Breast epithelium (tissue), 4 donors: ENCODE measurements around the gene RABGAP1L. TPM values are rescaled to one million over a fixed set of nuclear protein-coding genes. Genes with fewer than 3 reads are reported as not detected.
"Not testable (repeated sequence)": the region's sequence is repeated elsewhere in the genome, so short reads cannot be mapped to it uniquely, and the experiment has no call there.

Experiments
- DNase-seq, 2 donors: peaks; one replicate each; pipeline ENCODE4 v3.0.0-alpha.2; 2019; ENCODE audit warnings: low spot score in 2 of 2
- H3K27ac ChIP-seq, 2 donors: fragments of 200-600 bp; sonication (generic) in 1 of 2; one replicate each; pipeline ENCODE4 v1.5.1; 2016 to 2019; ENCODE audit warnings: mild to moderate bottlenecking in 1 of 2
- H3K27me3 ChIP-seq, 2 donors: fragments of 200-600 bp; sonication (generic) in 1 of 2; one replicate each; pipeline versions ENCODE4 v1.5.1 to v1.6.0; 2017 to 2019; ENCODE audit warnings: control low read depth in 1 of 2, mild to moderate bottlenecking in 1 of 2
- H3K36me3 ChIP-seq: fragments of 200-600 bp; one replicate; pipeline ENCODE4 v1.5.1; 2019
- H3K4me1 ChIP-seq, 2 donors: fragments of 200-600 bp; sonication (generic); one replicate each; pipeline ENCODE4 v1.5.1; 2016 to 2019; ENCODE audit warnings: control low read depth in 1 of 2
- H3K4me3 ChIP-seq, 3 donors: fragments of 200-600 bp; sonication (generic); 1 replicate in 2 of 3; 2 replicates in 1 of 3; pipeline ENCODE4 v1.5.1; 2016 to 2019; ENCODE audit warnings: mild to moderate bottlenecking in 3 of 3, moderate library complexity in 2 of 3
- H3K9me3 ChIP-seq, 2 donors: fragments of 200-600 bp; sonication (generic) in 1 of 2; one replicate each; pipeline ENCODE4 v1.5.1; 2016 to 2019; ENCODE audit warnings: control low read depth in 1 of 2
- CTCF ChIP-seq, 3 donors: fragments of 450-650 bp; IDR thresholded peaks; one replicate each; pipeline ENCODE4 v1.5.1; 2016 to 2017; ENCODE audit warnings: antibody characterized with exemption in 3 of 3, mild to moderate bottlenecking in 3 of 3, moderate library complexity in 3 of 3
- POLR2A ChIP-seq: fragments of 450-650 bp; IDR thresholded peaks from one replicate; pipeline ENCODE4 v1.6.1; 2016; ENCODE audit warnings: antibody characterized with exemption, mild to moderate bottlenecking, moderate library complexity
- POLR2AphosphoS5 ChIP-seq, 3 donors: sonication (generic); formaldehyde crosslinking; IDR thresholded peaks; one replicate each; pipeline ENCODE4 v1.6.1; 2017; ENCODE audit warnings: antibody characterized with exemption in 3 of 3
- intact Hi-C: fragments of 100-400 bp; cut with DNase I; formaldehyde crosslinking; loops from one replicate; pipeline ENCODE4 v1.15.1; 2023; ENCODE audit warnings: low total_unique reads
- total RNA-seq, 3 donors: library from RNA; depleted of rRNA; stranded (reverse); fragments of >200 nt; gene quantifications; one replicate each; pipeline ENCODE4 v1.1.0, GENCODE V29; 2016

Gene RABGAP1L
- total RNA-seq, 3 donors from 2014 or later, result 41.3 to 83.7 (median 49.5) TPM

- Histone ChIP-seq H3K36me3 (no peaks in the 10 kb centered on the region), H3K27me3 (no peaks in the 10 kb centered on the region), H3K27ac (no peak overlapping the region), H3K4me3 (no peak overlapping the region), H3K4me1 (no peaks in the 10 kb centered on the region), H3K9me3 (peaks cover 0 to 6% of the 10 kb centered on the region in 2 donors)
- intact Hi-C loops, result no loop called here
- no peak for DNase-seq
- no peak for TF ChIP-seq CTCF (IDR thresholded peaks at IDR 0.05)
- no peak for TF ChIP-seq POLR2AphosphoS5 (IDR thresholded peaks at IDR 0.05)
- no peak for TF ChIP-seq POLR2A
Observed at GRCh38 chr1:174225499-174226204, 66.3 kb downstream of the RABGAP1L start.

GRCh38 chr1:174230399-174230798 is 71.1 kb downstream of the RABGAP1L start:
- intact Hi-C loops, result no loop called here
- no peak overlapping the region for H3K27ac ChIP-seq
- H3K9me3 ChIP-seq, result no peaks in the 10 kb centered on the region
- TF ChIP-seq POLR2AphosphoS5 (IDR thresholded peaks at IDR 0.05) (no peak), POLR2A (no peak), CTCF (IDR thresholded peaks at IDR 0.05) (no peak)
- H3K4me3 ChIP-seq, result no peak overlapping the region
- no peak for DNase-seq
- no peaks in the 10 kb centered on the region for H3K36me3 ChIP-seq
- no peaks in the 10 kb centered on the region for H3K27me3 ChIP-seq
- H3K4me1 ChIP-seq, result no peaks in the 10 kb centered on the region

- H3K27me3 ChIP-seq, result no peaks in the 10 kb centered on the region
- intact Hi-C loops, result no loop called here
- DNase-seq, result no peak
- no peak overlapping the region for H3K27ac ChIP-seq
- no peaks in the 10 kb centered on the region for H3K4me1 ChIP-seq
- H3K9me3 ChIP-seq, result no peaks in the 10 kb centered on the region
- no peaks in the 10 kb centered on the region for H3K36me3 ChIP-seq
- TF ChIP-seq CTCF (IDR thresholded peaks at IDR 0.05), result no peak
- TF ChIP-seq POLR2AphosphoS5 (IDR thresholded peaks at IDR 0.05), result no peak
- TF ChIP-seq POLR2A, result no peak
- no peak overlapping the region for H3K4me3 ChIP-seq
Observed at GRCh38 chr1:174232761-174233160, 73.4 kb downstream of the RABGAP1L start.

- H3K4me3 ChIP-seq, H3K36me3 ChIP-seq, intact Hi-C loops, H3K27ac ChIP-seq, DNase-seq, H3K9me3 ChIP-seq, H3K27me3 ChIP-seq, H3K4me1 ChIP-seq: not testable (repeated sequence)
Observed at GRCh38 chr1:174238845-174239501, 79.7 kb downstream of the RABGAP1L start.

- intact Hi-C loops, result no loop called here
- Histone ChIP-seq H3K4me3 (no peak overlapping the region), H3K36me3 (no peaks in the 10 kb centered on the region), H3K9me3 (no peaks in the 10 kb centered on the region), H3K4me1 (no peaks in the 10 kb centered on the region), H3K27ac (no peak overlapping the region), H3K27me3 (no peaks in the 10 kb centered on the region)
- no peak for DNase-seq
- TF ChIP-seq POLR2A, result no peak
- no peak for TF ChIP-seq CTCF (IDR thresholded peaks at IDR 0.05)
- no peak for TF ChIP-seq POLR2AphosphoS5 (IDR thresholded peaks at IDR 0.05)
Observed at GRCh38 chr1:174239541-174239940, 80.2 kb downstream of the RABGAP1L start.
